ENCODE data around the gene FUT2.

The FUT2 gene

GRCh38 chr19:48755084-48755641 is 59.4 kb downstream of the FUT2 start, which contains the start of gene FGF21:
FGF21 (plus strand) TSS chr19:48755524; CDS start chr19:48756237, 713 bp downstream.
- no peak for DNase-seq

Measured in suppressor macrophage treated with lipopolysaccharide for 4 hours (primary cell).